ENCODE results near the gene C2orf72. TPM values are rescaled to one million over a fixed set of nuclear protein-coding genes. Genes with fewer than 3 reads are reported as not detected.
A peak's percentile ranks its signal among the peaks of the same experiment; 100 is the strongest.
"Not testable (repeated sequence)": the region's sequence is repeated elsewhere in the genome, so short reads cannot be mapped to it uniquely, and the experiment has no call there.

The C2orf72 gene
- total RNA-seq, 2 donors from 2014 or later, result 42.6 to 54.8 TPM

DNA sequence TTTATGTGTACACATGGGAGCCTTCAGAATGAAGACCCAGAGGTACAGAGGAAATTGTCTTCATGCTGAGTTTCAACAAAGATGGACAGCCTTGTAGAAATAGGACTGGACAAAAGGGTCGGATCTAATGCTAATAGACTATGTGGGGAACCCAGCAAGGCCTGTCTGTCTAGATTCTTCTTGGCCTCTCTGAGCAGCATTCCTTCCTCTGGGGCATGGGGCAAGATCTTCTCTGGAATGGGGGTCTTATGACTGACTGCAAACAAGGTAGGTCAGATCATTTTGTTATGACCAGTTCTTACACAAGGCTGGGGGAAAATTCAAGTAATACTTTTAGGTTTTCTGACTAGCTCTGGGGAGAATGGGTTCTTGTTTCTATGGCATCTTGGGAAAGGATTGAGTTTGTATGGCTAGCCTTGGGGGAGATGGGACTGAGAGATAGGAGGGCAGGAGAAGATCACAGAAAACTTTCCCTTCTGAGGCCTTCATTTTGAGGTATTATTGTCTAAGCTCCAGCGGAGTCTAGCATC lies 27.1 kb upstream of the C2orf72 start:
- DNase-seq (no peak), ATAC-seq (no peak)
- intact Hi-C loops (cut with DNase I, micrococcal nuclease), result no loop called here

DNA sequence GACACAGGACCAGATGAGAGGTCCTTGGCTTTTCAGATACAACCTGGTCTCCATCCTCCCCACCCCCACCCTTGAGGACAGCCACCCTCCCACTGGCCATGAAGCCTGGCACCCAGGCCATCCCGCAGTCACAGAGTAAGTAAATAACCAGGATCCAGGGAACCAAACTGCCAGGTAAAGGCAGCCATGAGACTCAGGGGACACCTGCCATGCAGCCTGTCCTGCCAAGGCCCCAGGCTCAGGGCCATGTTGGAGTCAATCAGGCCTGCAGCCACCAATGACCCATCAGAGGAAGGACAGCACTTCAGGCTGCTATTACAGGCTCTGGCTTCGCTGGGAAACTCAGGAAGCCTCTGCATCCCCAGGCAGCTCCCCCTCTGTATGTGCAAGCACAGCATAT lies 25.8 kb upstream of the C2orf72 start:
- DNase-seq (no peak), ATAC-seq (no peak)
- intact Hi-C loops (cut with DNase I, micrococcal nuclease), result no loop called here

DNA sequence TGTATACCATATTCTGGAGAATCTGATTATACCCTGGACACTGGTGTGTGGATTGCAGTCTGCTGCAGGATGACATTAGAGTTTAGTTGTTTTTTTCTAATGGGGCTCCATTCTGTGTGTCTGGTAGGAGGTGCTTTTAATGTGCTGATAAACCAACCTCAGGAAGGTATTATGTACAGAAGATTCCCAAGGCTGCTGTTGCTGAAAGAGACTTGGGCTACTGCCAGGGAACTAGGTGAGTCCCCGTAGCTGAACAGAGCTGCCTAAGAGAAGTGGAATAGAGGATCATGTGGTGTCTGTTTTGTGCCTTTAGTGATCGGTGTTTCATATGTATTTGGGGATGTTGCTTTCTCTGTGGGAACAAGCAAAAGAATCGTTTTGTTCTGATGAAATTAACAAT lies 24.9 kb upstream of the C2orf72 start:
- ATAC-seq, result no peak
- no peak for DNase-seq
- intact Hi-C loops (cut with DNase I, micrococcal nuclease), result no loop called here

DNA sequence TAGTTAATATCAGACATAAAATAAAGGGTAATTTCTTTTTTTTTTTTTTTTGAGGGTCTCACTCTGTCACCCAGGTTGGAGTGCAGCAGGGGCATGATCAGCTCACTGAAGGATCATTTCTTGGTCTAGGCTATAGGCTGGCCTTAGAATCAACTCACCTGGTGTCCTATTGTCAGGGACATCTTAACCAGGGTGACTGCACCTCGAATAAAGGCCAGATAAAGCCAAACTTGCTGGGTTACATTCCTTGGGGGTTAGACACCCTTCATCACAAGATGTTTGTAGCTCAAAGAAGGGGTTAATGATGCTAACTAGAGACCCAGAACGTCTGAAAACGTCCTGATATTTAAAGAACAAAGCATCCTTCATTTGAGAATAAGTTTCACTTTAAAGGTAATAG lies 23.5 kb upstream of the C2orf72 start:
- intact Hi-C loops (cut with DNase I, micrococcal nuclease), result no loop called here
- ATAC-seq (no peak), DNase-seq (no peak)

DNA sequence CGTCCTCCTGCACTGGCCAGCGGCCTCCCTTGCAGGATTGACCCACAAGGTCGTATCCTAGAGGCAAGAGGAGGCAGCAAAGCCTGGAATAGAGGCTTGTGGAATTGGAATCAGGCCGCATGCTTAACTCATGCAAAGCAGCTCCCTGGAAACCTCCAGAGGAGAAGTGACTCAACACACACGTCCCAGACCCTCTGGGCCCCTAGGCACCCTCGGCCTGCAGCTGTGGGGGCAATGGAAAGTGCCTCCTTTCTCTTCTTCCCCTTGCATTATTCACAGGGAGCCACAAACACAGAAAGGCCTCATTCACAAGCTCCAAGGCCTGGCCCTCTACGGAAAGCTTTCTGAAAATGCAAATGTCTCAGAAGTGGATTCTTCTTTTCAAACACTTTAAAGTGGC lies 21.8 kb upstream of the C2orf72 start:
- DNase-seq (no peak), ATAC-seq (no peak)
- intact Hi-C loops (cut with DNase I, micrococcal nuclease), result no loop called here

DNA sequence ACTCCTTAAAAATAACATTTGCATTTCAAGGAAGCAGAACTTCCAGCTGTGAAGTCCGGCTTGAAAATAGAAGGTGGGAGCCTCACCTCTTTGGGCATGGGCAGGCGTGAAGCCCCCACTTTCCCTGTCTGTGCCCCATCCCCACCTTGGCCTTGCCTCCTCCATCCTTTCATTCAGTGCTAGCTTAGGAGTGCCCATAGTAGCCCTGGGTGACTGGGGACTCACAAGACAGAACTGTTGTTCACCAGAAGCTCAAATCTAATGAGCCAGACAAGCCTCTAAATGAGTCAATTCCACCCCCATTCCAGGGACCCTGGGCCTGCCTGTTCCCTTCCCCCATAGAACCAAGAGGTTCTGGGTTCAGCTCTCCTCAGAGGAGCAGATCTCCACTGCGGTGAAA lies 21.4 kb upstream of the C2orf72 start:
- intact Hi-C loops (cut with DNase I, micrococcal nuclease), result no loop called here
- no peak for ATAC-seq
- DNase-seq, result no peak

DNA sequence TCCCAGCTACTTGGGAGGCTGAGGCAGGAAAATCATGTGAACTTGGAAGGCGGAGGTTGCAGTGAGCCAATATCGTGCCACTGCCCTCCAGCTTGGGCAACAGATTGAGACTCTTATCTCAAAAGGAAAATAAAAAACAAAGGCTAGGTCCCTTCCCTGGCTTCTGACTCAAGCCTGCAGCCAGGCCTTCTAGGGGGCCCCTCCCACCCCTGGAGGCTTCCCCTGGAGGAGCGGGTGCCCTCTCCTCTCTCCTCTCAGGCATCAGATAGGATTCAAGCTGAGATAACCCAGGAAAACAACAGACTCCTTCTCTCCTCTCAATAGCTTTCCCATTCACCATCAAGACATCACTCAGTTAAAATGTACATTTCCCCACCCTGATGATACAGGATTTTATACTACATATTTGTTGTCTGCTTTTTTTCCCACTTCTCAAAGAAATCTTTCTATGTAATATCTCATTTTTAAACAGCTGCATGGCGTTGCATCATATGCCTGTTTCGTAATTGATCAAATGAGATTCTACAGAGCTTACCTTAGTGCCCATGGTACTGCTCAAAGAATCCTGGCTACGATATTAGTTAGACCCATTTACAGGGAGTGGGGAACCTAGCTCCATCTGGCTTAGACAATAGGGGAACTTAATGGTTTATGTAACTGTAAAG lies 20.6 kb upstream of the C2orf72 start:
- DNase-seq (no peak), ATAC-seq (no peak)
- intact Hi-C loops (cut with DNase I, micrococcal nuclease), result no loop called here

DNA sequence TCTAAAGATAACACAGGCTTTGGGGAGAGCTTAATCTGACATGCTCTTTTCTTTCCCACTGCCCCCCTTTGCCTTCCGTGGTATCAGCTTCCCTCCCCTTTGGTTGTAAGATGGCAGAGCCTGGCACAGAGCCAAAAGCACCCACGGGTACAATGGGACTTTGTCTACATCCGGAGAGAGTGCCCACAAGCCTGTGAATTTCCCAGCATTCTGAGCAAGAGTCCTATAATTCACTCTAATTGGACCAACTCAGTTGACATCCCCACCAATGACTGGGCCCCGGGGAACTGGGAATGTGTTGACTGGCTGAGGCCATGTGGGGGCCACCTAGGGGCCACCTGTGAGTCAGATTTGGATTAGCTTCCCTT lies 20.1 kb upstream of the C2orf72 start:
- intact Hi-C loops (cut with DNase I, micrococcal nuclease), result no loop called here
- DNase-seq (no peak), ATAC-seq (no peak)

DNA sequence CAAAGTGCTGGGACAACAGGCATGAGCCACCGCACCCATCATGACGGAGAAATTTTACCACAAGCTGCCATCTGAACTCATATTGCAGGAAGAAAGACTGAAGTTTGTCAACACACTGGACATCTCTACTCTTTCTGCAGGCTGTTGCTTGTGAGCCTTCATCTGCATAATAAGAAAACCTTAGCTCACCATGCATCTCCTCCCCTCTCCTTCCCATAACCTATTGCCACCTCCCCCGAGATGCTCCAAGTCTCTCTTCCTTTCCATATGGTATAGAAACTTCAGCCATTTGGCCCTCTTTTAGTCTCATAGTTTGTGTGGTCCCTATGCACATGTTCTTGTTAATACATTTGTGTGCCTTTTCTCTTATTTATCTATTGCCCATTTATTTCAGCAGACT lies 19.1 kb upstream of the C2orf72 start:
- intact Hi-C loops (cut with DNase I, micrococcal nuclease), result no loop called here
- no peak for DNase-seq

DNA sequence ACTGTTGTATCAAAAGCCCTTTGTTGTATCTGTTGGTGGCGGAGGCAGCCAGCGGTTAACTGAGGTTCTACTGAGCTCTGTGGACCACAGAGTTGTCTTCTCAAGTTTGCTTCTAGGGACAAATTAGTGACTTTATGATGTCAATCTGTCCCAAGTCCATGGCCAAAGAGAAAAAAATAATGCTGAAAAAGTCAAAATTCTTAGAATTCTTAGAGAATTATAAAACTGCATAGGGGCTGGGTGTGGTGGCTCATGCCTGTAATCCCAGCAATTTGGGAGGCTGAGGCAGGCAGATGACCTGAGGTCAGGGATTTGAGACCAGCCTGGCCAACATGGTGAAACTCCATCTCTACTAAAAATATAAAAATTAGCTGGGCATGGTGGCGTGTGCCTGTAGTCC lies 12.3 kb upstream of the C2orf72 start:
- ATAC-seq; intact Hi-C loops (cut with DNase I, micrococcal nuclease); DNase-seq: not testable (repeated sequence)

More for the DNA sequence above, 19.1 kb upstream of the C2orf72 start:
- ATAC-seq, result no peak

DNA sequence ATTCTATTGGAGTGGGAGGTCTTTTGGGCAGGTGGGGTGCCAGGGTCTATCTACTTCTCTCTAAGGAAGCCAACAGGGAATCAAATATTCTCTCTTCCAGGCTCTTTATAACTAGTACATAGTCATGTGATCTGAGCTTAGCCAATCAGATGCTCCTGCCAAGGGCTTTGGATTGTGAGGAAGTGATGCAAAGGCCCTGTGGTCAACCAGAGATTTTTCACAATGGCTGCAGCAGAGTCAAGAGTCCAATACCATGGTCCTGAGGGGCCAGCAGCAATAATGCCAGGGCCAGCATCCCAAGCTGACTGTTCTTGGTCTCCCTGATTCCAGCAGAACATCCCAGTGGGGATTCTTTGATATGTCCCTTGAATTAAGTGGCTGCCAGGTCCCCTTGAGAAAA lies 8.4 kb upstream of the C2orf72 start:
- DNase-seq, result no peak
- ATAC-seq, result no peak
- intact Hi-C loops (cut with DNase I, micrococcal nuclease), result no loop called here

DNA sequence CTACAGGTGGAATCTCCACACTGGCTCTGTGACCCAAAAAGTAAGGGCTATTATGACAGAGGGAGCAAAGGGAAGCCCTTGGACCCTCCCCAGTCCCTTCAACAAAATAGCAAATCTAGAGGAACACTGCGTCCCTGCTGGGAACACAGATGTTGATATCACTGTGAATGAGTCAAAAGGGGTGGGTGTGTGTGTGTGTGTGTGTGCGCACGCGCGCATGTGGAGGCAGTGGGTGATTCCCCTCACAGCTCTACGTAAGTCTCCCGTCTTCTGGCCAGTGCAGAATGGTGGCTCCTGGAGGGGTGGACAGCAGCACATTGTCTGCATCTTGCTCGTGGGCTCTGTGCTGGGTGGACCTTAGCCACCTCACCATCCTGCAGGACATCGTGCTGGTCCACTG lies 7.8 kb upstream of the C2orf72 start:
- intact Hi-C loops (cut with DNase I, micrococcal nuclease), result no loop called here
- DNase-seq, result no peak
- ATAC-seq, result no peak

DNA sequence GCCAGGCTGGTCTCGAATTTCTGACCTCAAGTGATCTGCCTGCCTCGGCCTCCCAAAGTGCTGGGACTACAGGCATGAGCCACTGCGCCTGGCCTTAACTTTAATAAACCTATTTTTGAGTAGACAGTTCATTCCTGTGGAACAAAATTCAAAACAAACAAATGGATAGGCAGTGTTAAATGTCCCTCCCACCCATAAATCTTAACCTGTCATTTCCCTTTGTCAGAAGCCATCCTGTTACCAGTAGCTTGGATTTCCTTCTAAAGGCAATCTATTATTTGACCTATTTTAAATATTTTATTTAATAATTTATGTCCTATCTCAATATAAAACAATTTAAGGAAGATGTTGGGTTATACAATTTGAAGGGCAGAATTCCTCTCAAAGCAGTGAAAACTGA lies 6.6 kb upstream of the C2orf72 start:
- DNase-seq, result no peak
- intact Hi-C loops (cut with DNase I, micrococcal nuclease), result no loop called here
- no peak for ATAC-seq

DNA sequence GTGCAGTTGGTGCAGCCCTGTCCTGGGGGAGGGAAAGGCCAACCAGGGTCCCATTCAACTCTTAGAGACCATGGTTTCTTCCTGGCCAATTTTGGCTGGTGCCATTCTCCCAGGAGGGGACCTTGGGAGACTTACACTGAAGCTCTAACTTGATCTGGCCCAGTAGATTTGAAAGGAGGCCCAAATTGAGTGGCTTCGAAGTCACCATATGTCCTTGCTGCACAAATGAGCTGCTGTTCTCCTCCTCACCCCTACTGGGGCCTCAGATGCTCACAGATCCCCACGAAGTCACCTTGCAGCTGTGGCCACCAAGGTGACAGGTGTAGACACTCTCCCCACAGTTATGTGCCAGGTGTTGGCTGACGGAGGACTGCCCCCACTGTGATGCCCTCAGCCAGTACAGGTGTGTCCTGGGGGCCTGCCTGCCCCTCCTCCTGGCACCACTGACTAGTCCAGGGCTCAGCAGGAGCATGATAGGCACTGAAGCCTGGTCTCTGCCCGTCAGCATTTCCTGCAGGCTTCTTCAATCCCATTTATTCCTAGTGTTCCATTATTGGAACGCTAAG lies 4.7 kb upstream of the C2orf72 start:
- DNase-seq (no peak), ATAC-seq (no peak)
- intact Hi-C loops (cut with DNase I, micrococcal nuclease), result no loop called here

DNA sequence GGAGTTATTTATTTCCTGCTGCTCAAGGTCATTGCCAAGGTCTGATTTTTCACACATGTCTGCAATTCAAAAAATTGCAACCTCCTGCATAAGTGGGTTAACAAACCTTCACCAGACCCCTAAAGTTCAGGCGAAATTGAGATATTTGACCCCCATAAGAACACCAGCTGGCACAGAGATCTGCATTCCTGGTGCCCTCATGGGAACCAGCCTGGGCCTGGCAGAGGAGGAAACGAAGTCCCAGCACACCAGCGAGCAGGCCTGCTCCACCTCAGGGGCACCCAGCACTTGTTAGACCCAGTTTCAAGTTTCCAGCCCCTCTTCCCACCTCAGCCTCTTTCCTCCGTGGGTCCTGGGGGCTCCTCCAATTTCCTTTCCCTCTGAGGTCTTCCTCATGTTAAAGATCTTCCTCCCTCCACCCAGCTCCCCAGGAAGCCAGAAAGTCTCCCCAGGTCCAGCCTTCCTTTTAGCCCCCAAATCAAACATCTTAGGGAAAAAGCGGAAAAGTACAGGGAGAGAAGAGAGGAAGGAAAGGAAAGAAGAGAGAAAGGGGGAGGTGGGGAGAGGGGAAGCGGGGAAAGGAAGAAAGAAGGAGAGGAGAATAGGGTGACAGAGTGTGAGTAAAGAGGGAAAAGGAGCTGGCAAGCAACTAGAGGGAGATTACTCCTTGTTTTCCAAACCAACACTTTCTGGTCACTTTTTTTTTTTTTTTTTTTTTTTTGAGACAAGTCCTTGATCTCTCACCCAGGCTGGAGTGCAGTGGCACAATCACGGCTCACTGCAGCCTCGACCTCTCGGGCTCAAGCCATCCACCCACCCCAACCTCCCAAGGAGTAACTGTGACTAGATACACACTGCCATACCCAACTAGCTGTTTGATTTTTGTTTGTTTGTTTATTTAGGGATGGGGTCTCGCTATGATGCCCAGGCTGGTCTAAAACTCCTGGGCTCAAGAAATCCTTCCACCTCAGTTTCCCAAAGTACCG lies 3.9 kb upstream of the C2orf72 start:
- ATAC-seq (peak; percentile 0), DNase-seq (no peak)
- intact Hi-C loops (cut with DNase I, micrococcal nuclease), result no loop called here

DNA sequence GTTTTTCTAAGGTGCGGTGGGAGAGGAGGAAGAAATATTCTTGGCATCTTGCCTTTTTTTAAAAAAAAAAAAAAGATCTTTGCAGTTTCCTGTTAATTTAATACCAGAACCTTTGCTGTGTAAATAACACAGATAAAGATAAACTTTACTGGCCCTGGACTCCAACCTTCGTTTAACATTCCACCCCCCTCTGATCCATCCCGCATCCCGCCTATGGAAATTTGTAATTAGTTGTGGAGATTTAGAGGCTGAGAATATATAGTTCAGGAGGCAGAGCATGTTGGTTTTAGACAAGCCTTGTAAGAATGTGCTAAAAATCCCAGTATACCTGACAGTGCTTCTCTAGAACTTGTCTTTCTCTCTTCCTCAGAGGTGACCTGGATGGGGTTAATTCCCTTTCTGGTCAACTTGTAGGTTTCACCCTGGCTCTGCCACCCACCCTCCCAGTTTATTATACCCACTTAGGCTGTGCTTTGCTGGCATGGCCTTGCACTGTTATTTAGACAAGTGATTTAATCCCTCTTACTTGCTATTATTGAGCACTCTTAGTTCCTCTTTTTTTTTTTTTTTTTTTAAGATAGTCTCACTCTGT lies 2.9 kb upstream of the C2orf72 start:
- ATAC-seq (peak; percentile 67), DNase-seq (peak in 1 of 2 donors; percentile 40)
- intact Hi-C loops (cut with DNase I, micrococcal nuclease), result no loop called here

DNA sequence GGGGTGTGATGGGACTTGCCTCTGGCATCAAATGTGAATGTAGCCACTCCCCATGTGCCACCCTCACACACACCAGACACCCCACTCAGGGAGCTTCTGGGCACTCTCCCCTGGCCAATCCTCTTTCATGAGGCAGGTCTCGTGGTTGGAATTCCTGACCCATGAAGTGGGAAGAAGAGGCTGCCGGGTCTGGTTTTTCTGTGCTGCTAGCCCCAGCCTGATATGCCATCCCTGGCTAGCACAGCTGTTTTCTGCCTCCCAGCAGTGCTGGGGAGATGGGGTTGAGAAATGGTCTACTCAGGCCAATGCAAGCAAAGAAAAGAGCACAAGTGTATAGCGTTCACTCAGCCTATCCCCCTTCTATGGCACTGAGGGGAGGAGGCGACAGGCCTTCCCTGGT lies 1.2 kb upstream of the C2orf72 start:
- DNase-seq, result no peak
- ATAC-seq, result no peak
- intact Hi-C loops (cut with DNase I, micrococcal nuclease), result no loop called here

DNA sequence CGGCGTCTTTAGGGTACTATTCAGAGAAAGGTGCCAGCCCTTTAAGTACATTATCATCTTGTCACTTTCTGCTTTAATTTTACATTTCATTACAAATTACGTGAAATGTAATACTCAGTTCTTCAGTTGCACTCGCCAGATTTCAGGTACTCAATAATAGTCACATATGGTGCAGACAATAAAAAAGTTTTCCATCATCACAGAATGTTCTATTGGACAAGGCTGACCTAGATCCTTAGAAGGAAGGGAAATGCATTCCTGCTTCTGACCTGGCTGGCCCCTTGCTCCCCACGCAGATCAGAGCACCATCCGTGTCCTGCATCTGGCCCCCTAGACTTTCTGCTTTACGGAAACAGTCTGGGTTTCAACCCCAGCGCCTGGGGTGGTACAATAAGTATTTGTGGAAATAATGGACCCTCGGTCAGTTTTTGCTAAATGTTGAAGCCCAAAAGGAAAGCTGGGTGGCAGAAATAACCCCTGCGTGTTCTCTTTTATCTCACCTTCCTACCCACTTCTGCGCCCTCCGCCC lies 681 bp upstream of the C2orf72 start:
- DNase-seq (no peak), ATAC-seq (no peak)
- intact Hi-C loops (cut with DNase I, micrococcal nuclease), result no loop called here

Data from left colon (tissue), 2 donors.